Subcutaneous abdominal adipose tissue (tissue), 5 donors: ENCODE measurements around the gene MCM9.

ENCODE experiments used
- H3K27ac ChIP-seq: one replicate; pipeline ENCODE4 v1.7.0; 2013; ENCODE audit warnings: low read depth, mild to moderate bottlenecking, inconsistent platforms, low read length, moderate library complexity
- H3K27me3 ChIP-seq, 5 donors: one replicate each; pipeline ENCODE4 v1.7.0; 2013; ENCODE audit warnings: low read length in 5 of 5, inconsistent platforms in 1 of 5; ENCODE audit not compliant: control insufficient read depth in 5 of 5, insufficient read depth in 4 of 5
- H3K36me3 ChIP-seq, 5 donors: one replicate each; pipeline ENCODE4 v1.7.0; 2013; ENCODE audit warnings: low read length in 5 of 5; ENCODE audit not compliant: control insufficient read depth in 5 of 5, insufficient read depth in 5 of 5
- H3K4me1 ChIP-seq, 5 donors: one replicate each; pipeline ENCODE4 v1.7.0; 2013; ENCODE audit warnings: low read length in 5 of 5, mild to moderate bottlenecking in 3 of 5, moderate library complexity in 1 of 5; ENCODE audit not compliant: control insufficient read depth in 5 of 5, insufficient read depth in 5 of 5
- H3K4me3 ChIP-seq, 5 donors: one replicate each; pipeline ENCODE4 v1.7.0; 2013; ENCODE audit warnings: low read length in 5 of 5, low read depth in 1 of 5
- H3K9ac ChIP-seq, 5 donors: one replicate each; pipeline ENCODE4 v1.7.0; 2013; ENCODE audit warnings: low read length in 5 of 5, mild to moderate bottlenecking in 4 of 5, moderate library complexity in 3 of 5
- H3K9me3 ChIP-seq, 5 donors: one replicate each; pipeline ENCODE4 v1.7.0; 2013; ENCODE audit warnings: low read length in 5 of 5; ENCODE audit not compliant: control insufficient read depth in 5 of 5
- donor health status: healthy.
- donor health status: healthy.
- donor health status: healthy.
- donor health status: healthy.
- donor health status: healthy.

Gene MCM9

GRCh38 chr6:118791499-118791898 lies 143.5 kb downstream of the MCM9 start:
- no peak overlapping the region for H3K27ac ChIP-seq
- H3K27me3 ChIP-seq = no peaks in the 10 kb centered on the region
- no peak overlapping the region for H3K9ac ChIP-seq
- no peaks in the 10 kb centered on the region for H3K36me3 ChIP-seq
- no peak overlapping the region for H3K4me3 ChIP-seq
- peaks cover 0 to 12% (median 7%) of the 10 kb centered on the region in 5 donors for H3K4me1 ChIP-seq
- no peaks in the 10 kb centered on the region for H3K9me3 ChIP-seq

DNA sequence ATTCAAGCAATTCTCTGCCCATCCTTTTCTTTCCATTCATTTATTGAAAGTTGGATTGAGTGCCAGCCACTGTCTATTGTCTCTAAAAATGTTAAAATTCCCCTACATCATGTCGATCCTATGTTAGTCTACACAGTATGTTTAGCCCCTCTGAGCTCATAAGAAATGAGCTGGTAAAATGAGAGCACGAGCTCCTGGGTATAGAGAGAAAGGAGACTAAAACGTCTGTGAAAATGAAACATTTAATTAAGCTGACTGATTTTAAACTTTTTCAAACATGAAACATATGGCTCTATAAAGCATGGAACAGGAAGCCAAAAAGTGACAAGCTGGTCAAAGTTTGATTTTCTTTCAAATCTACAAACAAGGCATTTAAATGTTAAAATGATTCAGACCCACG lies 145.0 kb downstream of the MCM9 start:
- Histone ChIP-seq H3K9ac (no peak overlapping the region), H3K27me3 (no peaks in the 10 kb centered on the region), H3K27ac (no peak overlapping the region), H3K4me3 (no peak overlapping the region), H3K9me3 (no peaks in the 10 kb centered on the region), H3K4me1 (peaks cover 0 to 12% (median 7%) of the 10 kb centered on the region in 5 donors), H3K36me3 (no peaks in the 10 kb centered on the region)

DNA sequence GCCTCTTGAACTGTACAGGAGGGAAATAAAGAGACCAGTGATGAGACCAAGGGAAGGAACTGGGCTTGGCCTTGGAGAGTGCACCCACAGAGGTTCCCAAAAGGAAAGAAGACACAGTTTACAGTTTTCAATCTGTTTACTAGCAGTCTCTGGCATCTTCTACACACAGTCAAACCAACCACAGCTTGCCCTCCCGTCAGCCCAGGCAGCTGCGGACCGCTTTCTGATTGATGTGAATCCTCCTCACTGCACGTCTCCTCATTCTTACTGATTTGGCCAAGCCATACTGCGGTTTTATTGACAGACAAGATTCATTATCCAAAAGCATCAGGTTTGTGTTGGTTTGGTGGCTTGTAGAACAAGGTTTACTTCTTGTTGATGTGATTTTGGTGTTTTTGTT lies 145.5 kb downstream of the MCM9 start:
- Histone ChIP-seq H3K4me1 (peaks cover 0 to 17% (median 12%) of the 10 kb centered on the region in 5 donors), H3K27ac (no peak overlapping the region), H3K9me3 (no peaks in the 10 kb centered on the region), H3K27me3 (no peaks in the 10 kb centered on the region), H3K36me3 (no peaks in the 10 kb centered on the region), H3K9ac (no peak overlapping the region), H3K4me3 (no peak overlapping the region)

DNA sequence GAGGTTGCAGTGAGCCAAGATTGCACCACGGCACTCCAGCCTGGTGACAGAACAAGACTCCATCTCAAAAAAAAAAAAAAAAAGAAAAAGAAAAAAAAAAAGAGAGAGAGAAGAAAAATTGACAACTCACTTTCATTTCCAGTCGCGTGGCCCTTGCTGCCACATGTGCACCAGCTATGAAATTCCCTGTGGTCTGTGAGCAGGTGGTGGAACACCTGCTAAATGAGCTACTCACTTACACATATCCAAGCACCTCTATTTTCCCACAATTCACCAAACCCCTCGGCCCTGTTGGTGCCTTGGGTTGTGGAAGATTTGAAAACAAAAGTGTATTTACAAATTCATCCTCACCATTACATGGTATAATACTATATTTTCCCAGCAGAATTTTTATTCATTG lies 146.3 kb downstream of the MCM9 start:
- Histone ChIP-seq H3K9ac (no peak overlapping the region), H3K27me3 (no peaks in the 10 kb centered on the region), H3K27ac (no peak overlapping the region), H3K9me3 (no peaks in the 10 kb centered on the region), H3K36me3 (no peaks in the 10 kb centered on the region), H3K4me1 (peaks cover 0 to 19% (median 12%) of the 10 kb centered on the region in 5 donors), H3K4me3 (no peak overlapping the region)

DNA sequence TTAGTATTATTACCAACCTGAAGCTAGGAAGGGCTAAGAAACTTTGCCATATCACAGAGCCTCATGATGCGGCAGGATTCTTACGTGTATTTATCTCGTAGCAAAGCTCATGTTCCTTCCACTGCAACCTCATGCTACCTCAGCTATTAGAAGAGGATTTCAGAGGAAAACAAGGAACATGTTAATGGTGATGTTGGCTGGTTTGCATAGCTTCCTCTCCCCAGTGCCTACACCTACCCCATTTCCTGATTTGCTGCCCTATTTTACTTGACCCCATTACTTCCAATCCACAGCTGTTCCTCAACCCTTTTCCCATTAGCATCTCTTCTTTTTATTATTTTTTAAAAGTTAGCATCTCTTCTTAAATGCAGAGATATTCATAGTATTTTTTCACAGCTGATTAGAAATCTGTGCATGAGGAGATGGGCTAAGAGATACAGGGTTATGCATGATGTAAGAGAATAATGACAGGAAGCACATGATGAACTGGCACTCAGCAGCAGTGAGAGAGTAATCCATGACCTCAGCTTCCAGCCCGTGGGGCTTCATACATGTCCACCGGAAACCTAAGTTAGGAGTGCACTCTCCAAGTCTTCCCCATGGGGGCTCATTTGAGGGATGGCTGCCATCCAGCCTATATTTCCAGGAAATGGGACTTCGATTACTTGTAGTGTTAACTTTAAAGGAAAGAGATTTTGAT lies 147.1 kb downstream of the MCM9 start:
- no peak overlapping the region for H3K9ac ChIP-seq
- no peaks in the 10 kb centered on the region for H3K36me3 ChIP-seq
- H3K4me1 ChIP-seq = peaks cover 0 to 19% (median 12%) of the 10 kb centered on the region in 5 donors
- H3K27ac ChIP-seq = no peak overlapping the region
- H3K4me3 ChIP-seq = no peak overlapping the region
- H3K27me3 ChIP-seq = no peaks in the 10 kb centered on the region
- no peaks in the 10 kb centered on the region for H3K9me3 ChIP-seq

- no peak overlapping the region for H3K9ac ChIP-seq
- H3K27ac ChIP-seq = no peak overlapping the region
- no peaks in the 10 kb centered on the region for H3K36me3 ChIP-seq
Observed at GRCh38 chr6:118786596-118787453, 148.1 kb downstream of the MCM9 start.

GRCh38 chr6:118785601-118786000 lies 149.4 kb downstream of the MCM9 start:
- H3K27ac ChIP-seq = no peak overlapping the region
- no peak overlapping the region for H3K9ac ChIP-seq
- peaks cover 0 to 19% (median 12%) of the 10 kb centered on the region in 5 donors for H3K4me1 ChIP-seq
- H3K4me3 ChIP-seq = no peak overlapping the region
- no peaks in the 10 kb centered on the region for H3K36me3 ChIP-seq
- H3K27me3 ChIP-seq = no peaks in the 10 kb centered on the region
- H3K9me3 ChIP-seq = no peaks in the 10 kb centered on the region

More at GRCh38 chr6:118786596-118787453, 148.1 kb downstream of the MCM9 start:
- Histone ChIP-seq H3K27me3 (no peaks in the 10 kb centered on the region), H3K4me3 (no peak overlapping the region), H3K9me3 (no peaks in the 10 kb centered on the region), H3K4me1 (peaks cover 0 to 19% (median 12%) of the 10 kb centered on the region in 5 donors)

GRCh38 chr6:118784641-118785164 lies 150.3 kb downstream of the MCM9 start:
- Histone ChIP-seq H3K4me3 (no peak overlapping the region), H3K27ac (no peak overlapping the region), H3K27me3 (no peaks in the 10 kb centered on the region), H3K9ac (no peak overlapping the region), H3K36me3 (no peaks in the 10 kb centered on the region), H3K9me3 (no peaks in the 10 kb centered on the region), H3K4me1 (peaks cover 0 to 19% (median 12%) of the 10 kb centered on the region in 5 donors)

DNA sequence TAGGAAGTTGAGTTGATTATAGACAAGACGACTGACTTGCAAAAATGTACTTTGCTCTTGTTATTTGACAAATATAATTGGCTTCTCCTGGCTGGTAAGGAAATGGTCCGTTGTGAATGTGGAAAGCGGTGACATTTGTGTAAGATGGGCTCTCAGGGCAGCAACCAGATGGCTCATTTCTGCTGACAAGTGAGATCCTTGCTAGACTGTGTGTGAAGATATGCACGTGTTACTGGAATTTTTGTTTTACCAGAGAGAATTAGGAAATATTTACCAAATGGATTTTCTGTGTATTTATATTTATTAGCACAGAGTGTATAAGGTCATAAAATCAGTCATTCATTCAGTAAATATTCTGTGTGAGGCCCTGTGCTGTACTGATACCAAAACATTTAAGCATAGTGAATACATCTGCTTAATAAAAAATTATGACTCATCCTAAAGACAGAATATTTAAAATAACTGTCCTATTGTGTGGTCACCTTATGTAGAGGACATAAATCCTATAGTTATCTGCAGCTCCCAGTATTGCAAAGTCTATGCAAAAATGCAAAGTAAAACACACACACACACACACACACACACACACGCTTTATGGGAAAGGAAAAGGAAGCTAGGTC lies 150.9 kb downstream of the MCM9 start:
- Histone ChIP-seq H3K4me1 (peaks cover 0 to 19% (median 12%) of the 10 kb centered on the region in 5 donors), H3K4me3 (no peak overlapping the region), H3K27me3 (no peaks in the 10 kb centered on the region), H3K36me3 (no peaks in the 10 kb centered on the region), H3K9me3 (no peaks in the 10 kb centered on the region), H3K9ac (no peak overlapping the region), H3K27ac (no peak overlapping the region)
